ENCODE results near the gene SLC17A4.

Gene SLC17A4

DNA sequence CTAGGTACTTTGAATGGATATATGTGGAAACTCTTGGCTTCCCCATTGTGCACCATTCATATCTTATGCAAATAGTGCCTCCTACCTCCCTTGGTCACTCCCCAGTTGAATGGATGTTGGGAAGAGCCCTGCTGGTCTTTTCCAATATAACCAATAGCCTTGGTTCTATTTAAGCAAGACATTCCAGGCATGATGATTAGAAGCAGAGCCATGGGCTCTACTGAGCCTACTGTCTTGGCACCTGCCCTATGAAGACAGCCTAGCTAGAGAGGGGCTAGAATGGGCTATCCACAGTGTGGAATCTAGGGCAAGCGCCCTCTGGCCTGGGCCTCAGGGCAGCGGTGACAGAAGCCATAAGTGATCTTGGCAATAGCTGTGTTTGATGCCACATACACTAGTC, 61.7 kb downstream of the SLC17A4 start:
- no peak for DNase-seq

DNA sequence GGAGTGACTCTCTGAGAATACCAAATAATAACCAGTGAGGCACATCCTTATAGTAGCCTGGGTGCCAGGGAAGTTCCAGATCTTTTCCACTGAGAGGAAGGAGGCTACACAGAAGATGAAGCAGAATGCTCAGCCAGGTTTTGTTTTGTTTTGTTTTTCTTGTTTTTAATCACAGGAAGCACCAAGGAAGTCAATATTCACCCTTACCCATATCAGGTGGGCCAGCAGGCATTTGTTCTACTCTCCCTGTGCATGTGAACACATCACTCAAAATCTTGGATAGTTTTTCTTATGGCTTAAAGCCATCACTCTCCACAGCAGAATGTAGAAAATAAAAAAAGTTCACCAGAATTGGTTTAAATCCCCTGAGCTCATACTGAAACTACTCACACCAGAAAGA, 66.8 kb downstream of the SLC17A4 start:
- DNase-seq = no peak

DNA sequence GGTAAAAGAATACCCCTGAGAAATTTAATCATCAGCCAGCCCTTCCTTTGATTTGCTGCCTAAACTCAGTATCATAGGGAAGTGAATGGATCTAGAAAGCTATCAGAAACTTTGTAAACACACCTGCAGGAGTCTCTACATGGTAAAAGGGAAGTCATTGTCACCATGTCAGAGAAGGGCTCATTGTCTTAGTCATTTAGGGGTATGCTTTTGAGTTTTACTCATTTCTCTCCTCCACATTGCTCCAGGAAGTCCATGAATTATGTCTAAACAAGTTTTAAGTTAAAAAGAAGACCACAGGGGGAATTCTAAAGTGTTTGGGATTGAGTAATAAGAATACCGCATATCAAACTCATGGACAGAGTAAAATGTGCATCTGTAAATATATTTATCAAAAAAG, 74.8 kb downstream of the SLC17A4 start:
- DNase-seq = no peak

DNA sequence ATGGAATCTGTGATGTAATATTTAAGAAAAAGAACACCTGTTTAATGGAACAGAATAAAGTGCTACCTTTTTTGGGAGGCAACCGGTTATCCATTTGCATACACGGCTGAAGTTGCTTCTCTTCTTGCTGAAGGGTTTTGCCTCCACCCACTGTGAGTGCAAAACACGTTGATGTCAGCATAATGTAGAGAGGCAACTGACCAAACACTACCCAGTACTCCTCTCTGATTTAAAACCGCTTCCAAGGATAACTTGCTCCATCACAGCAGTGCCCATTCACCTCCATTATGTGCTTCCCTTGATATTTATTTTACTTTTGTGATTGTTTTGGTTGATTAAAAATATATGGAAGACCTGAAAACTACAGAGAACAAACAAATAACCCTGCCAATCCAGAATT, 75.9 kb downstream of the SLC17A4 start:
- DNase-seq = no peak

Measured in NCI-H187 (cell line).